ENCODE results near the gene HBM. TPM values are rescaled to one million over a fixed set of nuclear protein-coding genes. Genes with fewer than 3 reads are reported as not detected.

HBM gene
- total and polyA plus RNA-seq, 10 of the 15 experiments (the other 5 are each of a cell fraction or from before 2014, with no cell fraction given) = 0.23 TPM; not detected in 9

- TF ChIP-seq ETV6 (conservative IDR thresholded peaks at IDR 0.05 in 1 of 2, IDR thresholded peaks at IDR 0.05 in 1 of 2; ENCODE audit: borderline replicate concordance in 1 of 2, low read depth in 1 of 2) = no peak
- TF ChIP-seq EGR1 (IDR thresholded peaks at IDR 0.05; ENCODE audit: borderline replicate concordance in 1 of 2, low read depth in 2 of 2, low read length in 2 of 2) = no peak
- TF ChIP-seq POLR2A (IDR thresholded peaks at IDR 0.05; ENCODE audit: low read depth, low read length) = no peak
These were observed 45.8 kb upstream of the HBM start (continued) for GRCh38 chr16:119835-120491.

GRCh38 chr16:120756-121155, 45.0 kb upstream of the HBM start:
- Histone ChIP-seq H3K4me1 (ENCODE audit: control insufficient read depth, insufficient read depth, low read length) (no peaks in the 10 kb centered on the region), H4K20me1 (ENCODE audit: control insufficient read depth, insufficient read depth) (no peaks in the 10 kb centered on the region), H3K4me3 (no peak overlapping the region), H3K79me2 (ENCODE audit: control insufficient read depth, insufficient read depth, low read length) (no peaks in the 10 kb centered on the region), H3K27me3 (replicated peaks in 1 of 2; ENCODE audit: control insufficient read depth in 2 of 2, insufficient read depth in 2 of 2, low read length in 1 of 2) (no peaks in the 10 kb centered on the region), H3K36me3 (ENCODE audit: control insufficient read depth in 2 of 2, insufficient read depth in 2 of 2, low read length in 1 of 2) (peaks cover 5 to 6% of the 10 kb centered on the region in 2 experiments; a peak in 3 of 4 replicates), H3K9me3 (replicated peaks; ENCODE audit: control insufficient read depth, insufficient read depth, low read length) (no peaks in the 10 kb centered on the region), H3K27ac (ENCODE audit: control insufficient read depth, insufficient read depth) (no peak overlapping the region), H2AFZ (ENCODE audit: control insufficient read depth, low read depth, low read length) (no peak overlapping the region), H3K4me2 (ENCODE audit: control insufficient read depth, insufficient read depth) (no peak overlapping the region), H3K9ac (ENCODE audit: control insufficient read depth, insufficient read depth, low read length) (no peak overlapping the region)
- intact Hi-C loops (cut with micrococcal nuclease; ENCODE audit: unreplicated experiment) = no loop called here
- ChIA-PET POLR2A (no interaction called here), RAD21 (ENCODE audit: unreplicated experiment) (no interaction called here), SMC1A (ENCODE audit: uncharacterized antibody, unreplicated experiment) (no interaction called here), CTCF (interaction anchor here (4.9 kb wide), 1 partner anchor 16 kb away, joined by 37 read pairs; no protein-coding TSS in a partner anchor)
- no peak for DNase-seq (ENCODE audit: low read depth, low spot score)
- 89% methylated on average over 2 of the region's 2 CpGs for WGBS (ENCODE audit: insufficient coverage, insufficient replicate concordance, low lambda C conversion rate, missing lambda C conversion rate)
- no TSS peak for BruUV-seq (replicated peaks)
- ATAC-seq = no peak
- TF ChIP-seq ESRRA (IDR thresholded peaks at IDR 0.05; ENCODE audit: low read length) = no peak
- no peak for TF ChIP-seq NFIC (IDR thresholded peaks at IDR 0.05; ENCODE audit: low read depth, low read length)
- TF ChIP-seq STAT1 (conservative IDR thresholded peaks at IDR 0.05) = no peak
- no peak for TF ChIP-seq GATAD2B (conservative IDR thresholded peaks at IDR 0.05; ENCODE audit: low read depth)
- TF ChIP-seq RUNX3 (IDR thresholded peaks at IDR 0.05; ENCODE audit: low read length) = no peak
- TF ChIP-seq E4F1 (IDR thresholded peaks at IDR 0.05; ENCODE audit: borderline replicate concordance, partially characterized antibody) = no peak
- TF ChIP-seq ATF2 (IDR thresholded peaks at IDR 0.05; ENCODE audit: low read length) = no peak
- TF ChIP-seq PAX5 (IDR thresholded peaks at IDR 0.05; ENCODE audit: borderline replicate concordance, low read depth, low read length) = no peak
- no peak for TF ChIP-seq CBFB (IDR thresholded peaks at IDR 0.05; ENCODE audit: low read depth)
- TF ChIP-seq ZNF384 (IDR thresholded peaks at IDR 0.05; ENCODE audit: borderline replicate concordance, low read depth, low read length) = no peak
- TF ChIP-seq NFXL1 (IDR thresholded peaks at IDR 0.05; ENCODE audit: borderline replicate concordance) = no peak
- TF ChIP-seq ASH2L (IDR thresholded peaks at IDR 0.05; ENCODE audit: borderline replicate concordance, low read depth) = no peak
- TF ChIP-seq RELA (IDR thresholded peaks at IDR 0.05; ENCODE audit: borderline replicate concordance, partially characterized antibody) = no peak
- TF ChIP-seq IRF4 (IDR thresholded peaks at IDR 0.05; ENCODE audit: low read depth, low read length) = no peak
- no peak for TF ChIP-seq KDM1A (IDR thresholded peaks at IDR 0.05; ENCODE audit: borderline replicate concordance)
- FAIRE-seq = no peak
- in situ Hi-C loops (cut with MboI) = no loop called here

Measured in GM12878 (cell line).